Measurements from ENCODE around the gene OR6C68. TPM values are rescaled to one million over a fixed set of nuclear protein-coding genes. Genes with fewer than 3 reads are reported as not detected.

OR6C68 gene
- total and polyA plus RNA-seq, 2 donors (not counting 3 experiments of a cell fraction or from before 2014, with no cell fraction given), result not detected

- DNase-seq (ENCODE audit: low read depth, low spot score) (no peak), FAIRE-seq (no peak)
- no peaks in the 10 kb centered on the region for H3K4me1 ChIP-seq (ENCODE audit: control insufficient read depth, extremely low read depth, insufficient read depth, low read length)
- no peak for TF ChIP-seq MAX (IDR thresholded peaks at IDR 0.05; ENCODE audit: insufficient read depth, insufficient read length)
- TF ChIP-seq FOS (IDR thresholded peaks at IDR 0.05; ENCODE audit: borderline replicate concordance, insufficient read depth, low read length), result no peak
- no peak for TF ChIP-seq JUN (IDR thresholded peaks at IDR 0.05; ENCODE audit: borderline replicate concordance, insufficient read depth, insufficient read length, low read depth)
- TF ChIP-seq, protein P1, sequence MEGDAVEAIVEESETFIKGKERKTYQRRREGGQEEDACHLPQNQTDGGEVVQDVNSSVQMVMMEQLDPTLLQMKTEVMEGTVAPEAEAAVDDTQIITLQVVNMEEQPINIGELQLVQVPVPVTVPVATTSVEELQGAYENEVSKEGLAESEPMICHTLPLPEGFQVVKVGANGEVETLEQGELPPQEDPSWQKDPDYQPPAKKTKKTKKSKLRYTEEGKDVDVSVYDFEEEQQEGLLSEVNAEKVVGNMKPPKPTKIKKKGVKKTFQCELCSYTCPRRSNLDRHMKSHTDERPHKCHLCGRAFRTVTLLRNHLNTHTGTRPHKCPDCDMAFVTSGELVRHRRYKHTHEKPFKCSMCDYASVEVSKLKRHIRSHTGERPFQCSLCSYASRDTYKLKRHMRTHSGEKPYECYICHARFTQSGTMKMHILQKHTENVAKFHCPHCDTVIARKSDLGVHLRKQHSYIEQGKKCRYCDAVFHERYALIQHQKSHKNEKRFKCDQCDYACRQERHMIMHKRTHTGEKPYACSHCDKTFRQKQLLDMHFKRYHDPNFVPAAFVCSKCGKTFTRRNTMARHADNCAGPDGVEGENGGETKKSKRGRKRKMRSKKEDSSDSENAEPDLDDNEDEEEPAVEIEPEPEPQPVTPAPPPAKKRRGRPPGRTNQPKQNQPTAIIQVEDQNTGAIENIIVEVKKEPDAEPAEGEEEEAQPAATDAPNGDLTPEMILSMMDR (IDR thresholded peaks at IDR 0.05; ENCODE audit: extremely low read depth in 1 of 2, insufficient read depth in 1 of 2, low read depth in 1 of 2, low read length in 2 of 2), result no peak
- no peak for TF ChIP-seq EZH2 (IDR thresholded peaks at IDR 0.05; ENCODE audit: borderline replicate concordance, low read depth, low read length, severe bottlenecking)
- TF ChIP-seq GATA2 (IDR thresholded peaks at IDR 0.05; ENCODE audit: insufficient read depth, insufficient read length, low read depth, low read length), result no peak
- no peak for TF ChIP-seq POLR2A (IDR thresholded peaks at IDR 0.05; ENCODE audit: low read depth, low read length)
- no peak for TF ChIP-seq POLR2AphosphoS5 (IDR thresholded peaks at IDR 0.05; ENCODE audit: insufficient read depth, low read depth, low read length)
- TF ChIP-seq MYC (IDR thresholded peaks at IDR 0.05; ENCODE audit: low read depth, low read length), result no peak
- H3K4me3 ChIP-seq (replicated peaks in 1 of 3; ENCODE audit: insufficient read depth in 1 of 3, low read depth in 1 of 3, low read length in 3 of 3), result no peak overlapping the region
- dilution Hi-C loops (cut with MboI; ENCODE audit: extremely low pct_ligation_motif_present, low sequenced_read_pairs), result no loop called here
- POLR2A ChIA-PET, result no interaction called here
- no peaks in the 10 kb centered on the region for H3K9me1 ChIP-seq (replicated peaks; ENCODE audit: control insufficient read depth, extremely low read depth, insufficient read depth, low read length)
- no peaks in the 10 kb centered on the region for H3K9me3 ChIP-seq (replicated peaks; ENCODE audit: control insufficient read depth, insufficient read depth, low read length)
- no TSS peak for BruUV-seq (replicated peaks)
- no peak overlapping the region for H3K9ac ChIP-seq (replicated peaks; ENCODE audit: extremely low read depth, insufficient read depth, low read length)
- no peaks in the 10 kb centered on the region for H3K27me3 ChIP-seq (ENCODE audit: control insufficient read depth in 2 of 2, insufficient read depth in 2 of 2, low read length in 2 of 2)
- no peaks in the 10 kb centered on the region for H3K79me2 ChIP-seq (ENCODE audit: control insufficient read depth, insufficient read depth, low read length)
- no peaks in the 10 kb centered on the region for H3K36me3 ChIP-seq (ENCODE audit: control insufficient read depth in 2 of 2, extremely low read depth in 1 of 2, insufficient read depth in 2 of 2, low read length in 2 of 2)
- H4K20me1 ChIP-seq (replicated peaks; ENCODE audit: control insufficient read depth, extremely low read depth, insufficient read depth, low read length), result no peaks in the 10 kb centered on the region
- no peak overlapping the region for H2AFZ ChIP-seq (ENCODE audit: low read depth, low read length)
- H3K27ac ChIP-seq (ENCODE audit: insufficient read depth, low read depth, low read length), result no peak overlapping the region
- no peak overlapping the region for H3K4me2 ChIP-seq (ENCODE audit: insufficient read depth, low read length)
- CTCF ChIA-PET, result interaction anchor here (1.3 kb wide), 1 partner anchor 16 kb away, joined by 3 read pairs; no protein-coding TSS in a partner anchor
- intact Hi-C loops (cut with micrococcal nuclease), result no loop called here
Measured at GRCh38 chr12:55515696-55516095, 23.5 kb downstream of the OR6C68 start.

Data from endothelial cell of umbilical vein (primary cell).